Cardiac muscle cell (in vitro differentiated cells and primary cell): Measurements from ENCODE around the gene EHMT1. TPM values are rescaled to one million over a fixed set of nuclear protein-coding genes. Genes with fewer than 3 reads are reported as not detected.

Experiments used
- DNase-seq, 2 donors: peaks; one replicate each; pipeline versions ENCODE4 v3.0.0 to v3.0.0-alpha.2; 2010 to 2017; ENCODE audit warnings: low read depth in 1 of 2, low spot score in 1 of 2
- H3K27ac ChIP-seq: fragments of 200-600 bp; sonication (generic); 2 replicates; pipeline ENCODE4 v1.5.1; 2016
- H3K27me3 ChIP-seq: fragments of 200-600 bp; sonication (generic); 2 replicates; pipeline ENCODE4 v1.6.0; 2016; ENCODE audit warnings: control low read depth
- H3K36me3 ChIP-seq: fragments of 200-600 bp; sonication (generic); 2 replicates; pipeline ENCODE4 v1.5.1; 2016; ENCODE audit warnings: control low read depth
- H3K4me1 ChIP-seq: fragments of 200-600 bp; sonication (generic); 2 replicates; pipeline ENCODE4 v1.8.1; 2017; ENCODE audit warnings: low read depth, mild to moderate bottlenecking, mixed run types
- H3K4me3 ChIP-seq: fragments of 200-600 bp; sonication (generic); 2 replicates; pipeline ENCODE4 v1.5.1; 2016; ENCODE audit warnings: mild to moderate bottlenecking
- H3K9me3 ChIP-seq: fragments of 200-600 bp; sonication (generic); 2 replicates; pipeline ENCODE4 v1.5.1; 2017; ENCODE audit warnings: low read depth, mild to moderate bottlenecking, control low read depth
- CTCF ChIP-seq: IDR thresholded peaks from 2 replicates; pipeline ENCODE4 v1.5.1; 2012; ENCODE audit warnings: low read depth, mild to moderate bottlenecking, low read length
- polyA plus RNA-seq: library from polyadenylated mRNA; unstranded; fragments of >200 nt; fragmentation: Nextera tagmentation; extraction: Ambion mirVana; gene quantifications from 2 replicates; pipeline ENCODE4 v1.2.1, GENCODE V29; 2016
- total RNA-seq: library from RNA; depleted of rRNA; stranded (reverse); fragments of >200 nt; gene quantifications from 2 replicates; pipeline ENCODE4 v1.2.3, GENCODE V29; 2016

EHMT1 gene
- total and polyA plus RNA-seq, 2 experiments from 2014 or later = 55.5 to 93.8 TPM

GRCh38 chr9:137836151-137836830 lies 217.5 kb downstream of the EHMT1 start:
- no peaks in the 10 kb centered on the region for H3K9me3 ChIP-seq
- TF ChIP-seq CTCF = no peak
- H3K27me3 ChIP-seq = no peaks in the 10 kb centered on the region
- peaks cover 14% of the 10 kb centered on the region for H3K36me3 ChIP-seq
- H3K27ac ChIP-seq = no peak overlapping the region
- no peak overlapping the region for H3K4me3 ChIP-seq
- no peak for DNase-seq
- H3K4me1 ChIP-seq = no peaks in the 10 kb centered on the region

- TF ChIP-seq CTCF = no peak
- Histone ChIP-seq H3K4me3 (no peak overlapping the region), H3K27ac (no peak overlapping the region), H3K36me3 (peaks cover 14% of the 10 kb centered on the region), H3K27me3 (no peaks in the 10 kb centered on the region), H3K9me3 (no peaks in the 10 kb centered on the region), H3K4me1 (no peaks in the 10 kb centered on the region)
- no peak for DNase-seq
These were observed 218.0 kb downstream of the EHMT1 start for GRCh38 chr9:137836831-137837241.

- peaks cover 14% of the 10 kb centered on the region for H3K36me3 ChIP-seq
- no peak for DNase-seq
- H3K27ac ChIP-seq = no peak overlapping the region
- no peak overlapping the region for H3K4me3 ChIP-seq
- no peaks in the 10 kb centered on the region for H3K4me1 ChIP-seq
- no peaks in the 10 kb centered on the region for H3K9me3 ChIP-seq
- TF ChIP-seq CTCF = no peak
- no peaks in the 10 kb centered on the region for H3K27me3 ChIP-seq
These were observed 218.8 kb downstream of the EHMT1 start for GRCh38 chr9:137837345-137838278.

GRCh38 chr9:137838576-137838975 lies 219.8 kb downstream of the EHMT1 start:
- no peak for DNase-seq
- TF ChIP-seq CTCF = no peak
- no peaks in the 10 kb centered on the region for H3K4me1 ChIP-seq

GRCh38 chr9:137843355-137843754 lies 224.6 kb downstream of the EHMT1 start:
- Histone ChIP-seq H3K4me1 (no peaks in the 10 kb centered on the region), H3K27ac (no peak overlapping the region), H3K27me3 (no peaks in the 10 kb centered on the region), H3K4me3 (no peak overlapping the region), H3K36me3 (no peaks in the 10 kb centered on the region), H3K9me3 (no peaks in the 10 kb centered on the region)
- DNase-seq = no peak
- TF ChIP-seq CTCF = no peak

More at GRCh38 chr9:137838576-137838975, 219.8 kb downstream of the EHMT1 start:
- Histone ChIP-seq H3K27ac (no peak overlapping the region), H3K27me3 (no peaks in the 10 kb centered on the region), H3K36me3 (peaks cover 12% of the 10 kb centered on the region), H3K9me3 (no peaks in the 10 kb centered on the region), H3K4me3 (no peak overlapping the region)
